ENCODE results near the gene DBNDD2.
A peak's percentile ranks its signal among the peaks of the same experiment; 100 is the strongest.

DBNDD2 gene

GRCh38 chr20:45387274-45387673, 20.8 kb upstream of the DBNDD2 start:
- DNase-seq: no peak

- DNase-seq: no peak
These were observed 17.2 kb upstream of the DBNDD2 start for GRCh38 chr20:45390931-45391330.

DNA sequence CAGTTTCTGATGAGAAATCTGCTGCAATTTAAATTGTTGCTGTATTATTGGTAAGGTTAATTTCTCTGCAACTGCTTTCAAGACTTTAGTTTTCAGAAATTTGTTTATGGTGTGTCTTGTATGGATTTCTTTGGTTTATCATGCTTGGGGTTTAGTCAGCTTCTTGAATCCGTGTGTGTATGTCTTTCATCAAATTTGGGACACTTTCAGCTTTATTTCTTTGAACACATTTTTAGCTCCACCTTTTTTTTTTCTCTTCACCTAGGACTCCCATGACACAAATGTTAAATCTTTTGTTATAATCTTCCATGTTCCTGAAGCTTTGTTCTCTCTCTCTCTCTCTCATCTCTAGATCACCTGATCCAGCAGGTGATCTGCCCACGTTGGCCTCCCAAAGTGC, 16.5 kb upstream of the DBNDD2 start:
- no peak for DNase-seq

GRCh38 chr20:45392733-45393132, 15.4 kb upstream of the DBNDD2 start:
- no peak for DNase-seq

DNA sequence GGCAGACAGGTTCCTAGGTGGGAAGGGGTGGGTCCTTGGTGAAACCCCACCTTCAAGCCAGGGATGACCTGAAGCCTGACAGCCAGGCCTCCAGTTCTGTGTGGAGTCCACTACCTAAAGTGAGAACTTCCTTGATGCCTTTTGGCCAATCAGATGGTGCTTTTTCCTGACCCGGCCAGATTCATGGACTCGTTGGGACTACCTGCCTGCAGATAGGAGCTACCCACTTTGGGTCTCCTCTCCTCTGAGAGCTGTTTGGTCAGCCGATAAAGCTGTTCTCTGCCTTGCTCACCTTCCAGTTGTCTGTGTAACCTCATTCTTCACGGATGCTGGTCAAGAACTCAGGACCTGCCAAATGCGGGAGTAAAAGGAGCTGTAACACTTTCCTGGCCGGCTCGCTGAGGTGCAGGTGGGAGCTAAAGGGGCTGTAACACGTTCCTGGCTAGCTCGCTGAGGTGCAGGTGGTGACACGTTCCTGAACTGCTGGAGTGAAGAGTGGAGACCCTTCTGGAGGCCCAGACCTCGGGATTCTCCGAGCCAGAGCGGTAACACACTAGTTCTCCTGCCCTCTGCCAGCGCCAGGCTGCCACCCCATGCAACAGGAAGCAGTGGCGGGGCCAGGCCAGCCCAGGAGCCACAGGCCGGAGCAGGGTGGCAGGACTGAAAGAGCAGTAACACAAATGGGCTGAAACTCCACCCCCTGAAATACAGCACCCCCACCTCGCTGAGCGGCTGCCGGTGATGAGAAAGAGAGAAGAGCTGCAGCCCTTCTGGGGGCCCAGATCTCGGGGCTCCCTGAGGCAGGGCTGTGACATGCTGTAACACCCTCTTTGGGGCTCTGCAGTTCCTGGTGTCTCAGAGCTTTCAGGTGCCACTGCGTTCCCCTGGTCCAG, 13.6 kb upstream of the DBNDD2 start:
- DNase-seq: no peak

DNA sequence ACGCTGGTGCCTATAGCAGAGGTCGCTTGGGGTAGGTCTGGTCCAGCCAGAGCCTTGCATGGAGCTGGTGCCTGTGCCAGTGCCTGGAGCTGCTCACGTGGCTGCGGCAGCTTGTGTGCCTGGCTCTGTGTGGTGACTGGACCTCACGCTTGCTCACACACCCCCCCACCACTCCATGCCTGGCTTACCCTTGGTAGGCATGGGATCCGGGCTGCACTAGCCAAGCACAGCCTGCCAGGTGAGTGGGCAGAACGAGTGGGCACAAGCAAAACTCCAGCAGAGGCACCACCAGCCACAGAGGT, 13.0 kb upstream of the DBNDD2 start:
- DNase-seq: no peak

- DNase-seq: no peak
These were observed 9.1 kb upstream of the DBNDD2 start for GRCh38 chr20:45399018-45399417.

GRCh38 chr20:45400346-45401031, 7.6 kb upstream of the DBNDD2 start:
- DNase-seq: no peak

DNA sequence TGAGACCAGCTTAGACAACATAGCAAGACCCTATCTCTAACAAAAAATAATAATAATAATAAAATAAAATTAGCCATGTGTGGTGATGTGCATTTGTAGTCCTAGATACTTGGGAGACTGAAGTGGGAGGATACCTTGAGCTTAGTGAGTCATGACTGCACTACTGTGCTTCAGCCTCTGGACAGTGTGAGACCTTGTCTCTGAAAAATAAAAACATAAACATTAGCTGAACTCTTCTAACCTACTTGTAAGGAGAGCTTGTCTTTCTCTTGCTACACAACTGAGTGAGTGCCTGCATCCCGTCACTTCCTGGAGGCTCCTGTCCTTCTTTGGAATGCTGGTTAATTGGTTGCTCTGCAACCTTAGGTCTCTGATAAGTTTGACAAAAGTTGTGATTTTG, 5.1 kb upstream of the DBNDD2 start:
- no peak for DNase-seq

GRCh38 chr20:45404438-45404837, 3.7 kb upstream of the DBNDD2 start:
- no peak for DNase-seq

GRCh38 chr20:45405571-45406259, 2.4 kb upstream of the DBNDD2 start:
- DNase-seq: no peak

GRCh38 chr20:45406260-45407066, 1.6 kb upstream of the DBNDD2 start:
- peak; percentile 20 for DNase-seq

DNA sequence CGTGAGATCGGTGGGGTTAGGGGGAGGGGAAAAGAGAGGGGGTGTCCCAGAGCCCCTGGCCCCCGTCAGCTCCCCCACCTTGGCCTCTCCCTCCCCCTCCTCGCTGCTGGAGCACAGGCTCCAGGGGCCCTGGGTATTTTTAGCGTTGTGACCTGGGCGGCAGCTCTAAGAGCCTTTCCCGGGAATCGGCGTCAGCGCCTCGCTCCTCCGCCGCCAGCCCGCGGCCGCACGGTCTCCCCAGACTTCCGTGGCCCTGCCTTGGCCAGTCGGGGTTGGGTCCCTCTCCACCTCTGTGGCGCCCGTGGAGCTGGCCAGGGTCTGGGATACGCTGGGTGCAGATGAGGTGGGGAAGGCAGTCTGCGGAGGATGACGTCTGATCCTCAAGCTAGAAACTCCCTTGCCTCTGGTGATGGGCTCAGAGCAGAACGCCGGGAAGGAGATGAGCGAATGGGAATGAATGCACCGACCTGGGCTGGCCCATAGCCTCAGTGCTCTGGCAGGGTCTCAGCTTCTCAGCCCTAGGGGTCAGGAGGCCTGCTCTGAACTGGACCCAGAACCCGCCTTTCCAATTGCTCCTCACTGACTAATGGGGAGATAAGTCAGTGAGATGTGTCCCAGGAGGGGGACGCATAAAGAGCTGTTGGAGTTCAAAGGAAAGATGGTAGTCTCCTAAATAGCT, 883 bp upstream of the DBNDD2 start:
- no peak for DNase-seq

- DNase-seq: peak; percentile 22
These were observed 641 bp downstream of the DBNDD2 start for GRCh38 chr20:45408646-45409213.

GRCh38 chr20:45409521-45410272, 1.6 kb downstream of the DBNDD2 start:
- DNase-seq: no peak

DNA sequence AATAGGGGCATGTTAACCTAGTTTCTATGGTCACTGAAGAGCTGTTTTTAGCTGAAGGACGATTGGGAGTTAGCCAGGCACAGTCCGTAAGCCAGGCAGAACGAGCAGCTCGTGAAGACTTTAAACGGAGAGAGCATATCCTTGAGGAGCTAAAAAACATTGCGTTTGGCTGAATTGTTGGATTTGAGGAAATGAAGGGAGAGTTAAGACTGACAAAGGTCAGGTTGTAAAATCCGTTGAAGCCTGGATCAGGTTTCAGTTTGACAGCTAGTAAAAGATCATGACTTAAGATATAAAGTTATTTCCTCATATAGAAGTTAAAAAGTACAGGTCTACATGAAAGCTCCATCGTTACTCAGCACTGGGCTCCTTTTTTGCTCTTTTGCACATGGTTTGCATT, 2.8 kb downstream of the DBNDD2 start:
- DNase-seq: no peak

DNA sequence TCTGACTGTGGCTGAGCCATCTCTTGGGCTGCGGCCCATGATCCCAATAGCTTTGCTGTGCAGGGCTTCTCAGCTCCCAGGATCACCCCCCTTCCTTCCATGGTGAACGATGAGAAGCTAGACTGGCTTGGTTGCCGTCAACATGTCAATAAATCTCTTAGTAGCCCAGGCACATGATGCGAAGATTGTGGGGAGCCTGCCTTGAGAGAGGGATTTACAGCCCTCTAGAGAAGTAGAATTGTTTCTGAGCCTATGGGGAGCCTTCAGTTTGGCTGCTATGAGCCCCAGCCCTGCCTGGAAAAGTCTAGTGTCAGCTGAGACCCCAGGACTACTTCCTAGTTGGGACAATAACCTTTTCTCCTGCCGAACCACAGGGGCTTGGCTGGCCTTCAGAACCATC, 4.6 kb downstream of the DBNDD2 start:
- no peak for DNase-seq

- no peak for DNase-seq
These were observed 5.4 kb downstream of the DBNDD2 start for GRCh38 chr20:45413479-45413878.

- peak; percentile 90 for DNase-seq
These were observed 7.9 kb downstream of the DBNDD2 start, which contains the start of gene PIGT for GRCh38 chr20:45415822-45416637. PIGT (plus strand) TSS chr20:45416141; CDS start chr20:45416157, 16 bp downstream.

- DNase-seq: no peak
These were observed 8.8 kb downstream of the DBNDD2 start for GRCh38 chr20:45416917-45417316.
